COR-L47 (cell line): Measurements from ENCODE around the gene SSC4D.
"Not testable (repeated sequence)": the region's sequence is repeated elsewhere in the genome, so short reads cannot be mapped to it uniquely, and the experiment has no call there.

Experiments used
- DNase-seq: peaks from one replicate; lab custom pipeline; 2025; lab: John Stamatoyannopoulos, UW

The SSC4D gene

DNA sequence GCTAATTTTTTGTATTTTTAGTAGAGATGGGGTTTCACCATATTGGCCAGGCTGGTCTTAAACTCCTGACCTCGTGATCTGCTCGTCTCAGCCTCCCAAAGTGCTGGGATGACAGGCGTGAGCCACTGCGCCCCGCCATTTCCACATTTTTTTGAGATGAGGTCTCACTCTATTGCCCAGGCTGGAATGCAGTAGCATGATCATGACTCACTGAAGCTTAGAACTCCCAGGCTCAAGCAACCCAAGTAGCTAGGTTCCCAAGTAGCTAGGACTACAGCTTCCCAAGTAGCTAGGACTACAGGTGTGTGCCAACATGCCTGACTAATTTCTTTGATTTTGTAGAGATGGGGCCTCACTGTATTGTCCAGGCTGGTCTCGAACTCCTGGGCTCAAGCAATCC lies 11.6 kb upstream of the SSC4D start:
- not testable (repeated sequence) for DNase-seq

DNA sequence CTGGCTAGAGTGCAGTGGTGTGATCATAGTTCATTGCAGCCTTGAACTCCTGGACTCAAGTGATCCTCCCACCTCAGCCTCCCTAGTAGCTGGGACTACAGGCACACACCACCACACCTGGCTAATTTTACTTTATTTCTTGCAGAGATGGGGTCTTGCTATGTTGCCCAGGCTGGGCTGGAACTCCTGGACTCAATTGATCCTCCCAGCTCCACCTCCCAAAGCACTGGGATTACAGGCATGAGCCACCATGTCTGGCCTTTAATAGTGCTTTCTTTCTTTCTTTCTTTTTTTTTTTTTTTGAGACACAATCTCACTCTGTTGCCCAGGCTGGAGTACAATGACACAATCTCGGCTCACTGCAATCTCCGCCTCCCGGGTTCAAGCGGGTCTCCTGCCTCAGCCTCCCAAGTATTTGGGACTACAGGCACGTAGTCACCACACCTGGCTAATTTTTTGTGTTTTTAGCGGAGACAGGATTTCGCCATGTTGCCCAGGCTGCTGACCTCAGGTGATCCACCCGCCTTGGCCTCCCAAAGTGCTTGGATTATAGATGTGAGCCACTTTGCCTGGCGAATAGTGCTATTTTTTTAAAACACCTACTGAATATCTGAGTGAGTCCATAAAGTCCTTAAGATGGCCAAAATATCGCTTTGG lies 8.3 kb upstream of the SSC4D start:
- DNase-seq: not testable (repeated sequence)

DNA sequence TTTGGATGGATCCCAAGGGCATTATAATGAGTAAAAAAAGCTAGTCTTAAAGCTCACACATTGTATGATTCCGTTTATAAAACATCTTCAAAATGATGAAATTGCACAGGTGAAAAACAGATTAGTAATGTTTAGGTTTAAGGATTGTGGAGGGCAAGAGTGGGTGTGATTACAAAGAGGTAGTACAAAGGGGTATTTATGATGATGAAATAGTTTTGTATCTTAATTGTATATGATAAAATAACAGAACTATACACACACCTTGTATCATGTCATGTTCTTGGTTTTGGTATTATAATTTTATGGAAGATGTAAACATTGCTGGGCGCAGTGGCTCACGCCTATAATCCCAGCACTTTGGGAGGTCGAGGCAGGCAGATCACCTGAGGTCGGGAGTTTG lies 2.8 kb upstream of the SSC4D start:
- DNase-seq: no peak

DNA sequence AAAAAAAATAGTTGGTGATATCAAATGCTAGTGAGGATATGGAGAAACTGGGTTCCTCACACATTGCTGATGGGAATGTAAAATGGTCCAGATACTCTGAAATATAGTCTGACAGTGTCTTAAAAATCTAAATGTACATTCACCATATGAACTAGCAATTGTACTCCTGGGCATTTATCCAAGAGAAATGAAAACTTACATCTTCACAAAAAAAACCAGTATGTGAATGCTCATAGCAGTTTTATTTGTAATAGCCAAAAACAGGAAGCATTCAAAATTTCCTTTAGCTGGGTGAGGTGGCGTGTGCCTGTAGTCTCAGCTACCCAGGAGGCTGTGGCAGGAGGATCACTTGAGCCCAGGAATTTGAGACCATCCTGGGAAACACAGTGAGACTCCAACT lies 2.1 kb upstream of the SSC4D start:
- no peak for DNase-seq

DNA sequence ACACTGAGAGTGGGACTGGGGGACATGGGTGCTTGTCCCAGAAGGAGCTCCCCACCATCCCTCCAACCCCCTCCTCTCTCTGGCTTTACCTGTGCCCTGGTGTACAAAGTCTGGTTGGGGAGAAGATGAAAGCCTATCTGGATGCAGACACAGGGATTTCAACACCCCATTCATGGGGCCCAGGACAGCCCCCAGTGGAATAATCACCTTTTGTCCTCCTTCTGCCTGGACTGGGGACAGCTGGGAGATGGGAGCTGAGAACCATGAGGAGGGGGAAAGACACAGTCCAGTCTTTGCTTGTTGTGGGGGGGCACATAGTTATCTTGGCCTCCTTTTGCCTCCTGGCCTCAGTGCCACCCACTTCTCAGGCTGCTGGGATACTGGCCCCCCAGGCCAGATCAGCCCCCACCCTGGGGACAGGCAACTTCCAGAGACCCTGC lies 1.4 kb downstream of the SSC4D start:
- no peak for DNase-seq

DNA sequence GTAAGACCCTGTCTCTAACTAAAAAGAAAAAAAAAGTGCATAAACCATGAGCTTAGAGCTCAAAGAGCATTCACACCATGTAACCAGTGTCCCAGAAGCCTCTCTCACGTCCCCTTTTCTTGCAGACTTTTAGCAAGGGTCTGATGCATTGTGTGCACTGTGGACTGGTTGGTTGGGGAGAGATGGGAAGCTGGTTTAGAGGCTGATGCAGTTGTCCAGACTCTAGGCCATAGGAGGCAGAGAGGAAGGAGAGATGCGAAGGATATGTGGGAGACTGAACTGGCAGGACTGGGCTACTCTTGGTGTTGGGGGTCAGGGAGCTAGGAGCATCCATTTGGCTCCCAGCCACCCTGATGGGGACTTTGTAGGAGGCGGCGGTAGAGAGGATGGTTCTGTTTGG lies 1.8 kb downstream of the SSC4D start:
- DNase-seq: no peak

DNA sequence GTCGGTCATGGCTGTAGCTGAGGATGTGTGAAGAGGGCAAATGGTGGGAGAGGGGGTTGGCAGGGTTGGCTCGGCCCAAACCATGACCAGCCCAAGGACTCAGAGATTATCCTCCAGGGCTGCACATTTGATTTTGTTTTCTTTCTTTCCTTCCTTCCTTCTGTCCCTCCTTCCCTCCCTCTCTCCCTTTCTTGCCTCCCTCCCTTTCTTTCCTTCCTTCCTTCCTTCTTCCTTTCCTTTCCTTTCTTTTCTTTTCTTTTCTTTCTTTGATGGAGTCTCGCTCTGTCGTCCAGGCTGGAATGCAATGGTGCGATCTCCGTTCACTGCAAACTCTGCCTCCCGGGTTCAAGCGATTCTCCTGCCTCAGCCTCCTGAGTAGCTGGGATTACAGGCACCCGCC lies 3.8 kb downstream of the SSC4D start:
- DNase-seq: no peak

DNA sequence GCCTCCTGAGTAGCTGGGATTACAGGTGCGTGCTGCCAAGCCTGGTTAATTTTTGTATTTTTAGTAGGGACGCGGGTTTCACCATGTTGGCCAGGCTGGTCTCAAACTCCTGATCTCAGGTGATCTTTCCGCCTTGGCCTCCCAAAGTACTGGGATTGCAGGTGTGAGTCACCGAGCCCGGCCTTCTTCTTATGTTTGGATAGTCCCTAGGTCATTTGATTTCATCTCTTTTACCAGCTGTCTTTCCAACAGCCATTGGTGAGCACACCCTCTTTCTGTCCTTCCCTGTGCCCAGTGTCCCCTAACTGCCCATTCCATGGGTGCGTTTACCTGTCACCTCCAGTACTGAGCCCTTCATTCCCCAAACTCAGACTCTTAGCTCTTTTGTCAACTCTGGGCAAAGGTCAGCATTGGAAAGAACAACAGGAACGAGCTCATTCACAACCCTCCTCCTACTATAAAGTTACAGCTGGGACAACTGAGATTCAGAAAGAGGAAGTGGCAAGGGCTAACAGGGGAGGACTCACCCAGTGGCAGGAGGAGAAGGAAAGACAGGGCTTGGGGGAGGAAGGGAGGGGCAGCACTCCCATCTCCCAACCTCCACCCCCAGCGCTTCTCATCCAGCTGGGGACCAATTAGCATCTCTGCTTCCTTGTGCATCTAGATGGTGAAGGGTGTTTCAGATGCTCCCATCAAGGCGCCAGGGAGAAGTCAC lies 5.6 kb downstream of the SSC4D start:
- no peak for DNase-seq

DNA sequence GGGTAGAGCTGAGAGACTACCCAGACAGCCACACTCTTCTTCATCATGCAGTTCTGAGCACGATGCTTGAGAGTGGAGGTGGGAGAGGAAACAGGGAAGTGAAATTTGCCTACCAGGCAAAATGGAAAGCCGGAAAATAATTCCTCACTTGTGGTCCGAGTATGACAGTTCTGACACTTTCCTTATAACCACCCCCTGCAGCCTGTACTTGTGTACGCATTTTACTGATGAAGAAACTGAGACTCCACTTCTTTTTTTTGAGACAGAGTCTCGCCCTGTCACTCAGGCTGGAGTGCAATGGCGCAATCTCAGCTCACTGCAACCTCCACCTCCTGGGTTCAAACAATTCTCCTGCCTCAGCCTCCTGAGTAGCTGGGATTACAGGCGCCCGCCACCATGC lies 6.4 kb downstream of the SSC4D start:
- not testable (repeated sequence) for DNase-seq

DNA sequence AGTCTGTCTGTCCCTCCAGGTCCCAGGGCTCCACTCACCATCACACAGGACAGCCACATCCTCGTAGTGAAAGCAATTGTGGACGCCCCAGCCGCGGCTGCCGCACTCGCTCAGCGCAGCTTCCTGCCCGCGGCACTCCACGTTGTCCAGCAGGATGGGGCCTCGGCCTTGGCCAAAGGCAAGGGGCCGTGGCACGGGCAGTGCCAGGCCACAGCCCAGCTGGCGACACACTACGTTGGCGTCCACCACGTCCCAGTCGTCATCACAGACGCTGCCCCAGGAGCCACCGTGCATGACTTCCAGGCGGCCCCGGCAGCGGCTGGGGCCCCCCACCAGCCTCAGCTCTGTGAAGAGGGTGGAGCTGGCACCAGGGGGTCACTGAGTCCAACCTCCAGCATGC lies 9.2 kb downstream of the SSC4D start:
- DNase-seq: no peak

DNA sequence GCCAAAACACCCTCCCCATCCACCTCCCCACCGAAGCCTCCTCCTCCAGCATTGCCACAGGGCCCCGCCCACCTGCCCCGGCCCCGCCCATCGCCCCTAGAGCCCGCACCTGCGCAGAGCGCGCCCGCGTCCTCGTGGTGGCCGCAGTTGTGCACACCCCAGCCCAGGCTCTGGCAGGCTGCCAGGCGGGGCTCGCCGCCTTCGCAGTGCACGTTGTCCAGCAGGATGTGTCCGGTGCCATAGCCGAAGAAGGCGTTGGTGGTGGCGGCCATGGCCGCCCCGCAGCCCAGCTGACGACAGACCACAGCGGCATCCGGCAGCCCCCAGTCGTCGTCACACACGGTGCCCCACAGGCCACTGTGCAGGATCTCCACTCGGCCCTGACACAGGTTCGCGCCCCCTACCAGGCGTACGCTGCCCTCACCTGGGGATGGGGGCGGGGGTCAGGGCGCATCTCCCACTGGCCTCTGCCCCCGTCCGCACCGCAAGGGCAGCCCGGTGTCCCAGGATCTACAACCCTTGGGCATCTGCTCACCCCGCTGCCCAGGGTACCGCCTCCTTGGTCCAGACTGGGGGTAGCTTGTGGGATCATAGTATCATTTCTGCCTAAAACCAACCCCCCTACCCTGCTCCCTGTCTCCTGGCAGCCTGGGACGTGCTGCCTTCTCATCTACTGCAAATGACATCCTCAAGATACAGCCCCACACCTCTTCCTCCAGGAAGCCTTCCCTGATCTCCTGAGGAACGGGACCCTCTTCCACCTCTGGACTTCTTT lies 11.9 kb downstream of the SSC4D start:
- peak; percentile 61 for DNase-seq

DNA sequence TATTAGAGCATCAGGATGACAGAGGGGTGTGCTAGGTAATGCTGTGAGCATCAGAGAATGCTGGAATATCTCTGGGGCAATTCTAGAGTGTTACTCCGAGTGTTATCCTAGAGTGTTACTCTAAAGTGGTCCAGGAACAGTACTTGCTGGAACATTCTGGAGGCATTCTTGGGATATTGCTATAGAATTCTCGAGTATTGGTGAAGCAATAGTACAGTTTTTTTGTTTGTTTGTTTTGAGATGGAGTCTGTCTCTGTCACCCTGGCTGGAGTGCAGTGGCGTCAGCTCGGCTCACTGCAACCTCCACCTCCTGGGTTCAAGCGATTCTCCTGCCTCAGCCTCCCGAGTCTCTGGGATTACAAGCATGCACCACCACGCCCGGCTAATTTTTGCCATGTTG lies 12.6 kb downstream of the SSC4D start:
- no peak for DNase-seq

DNA sequence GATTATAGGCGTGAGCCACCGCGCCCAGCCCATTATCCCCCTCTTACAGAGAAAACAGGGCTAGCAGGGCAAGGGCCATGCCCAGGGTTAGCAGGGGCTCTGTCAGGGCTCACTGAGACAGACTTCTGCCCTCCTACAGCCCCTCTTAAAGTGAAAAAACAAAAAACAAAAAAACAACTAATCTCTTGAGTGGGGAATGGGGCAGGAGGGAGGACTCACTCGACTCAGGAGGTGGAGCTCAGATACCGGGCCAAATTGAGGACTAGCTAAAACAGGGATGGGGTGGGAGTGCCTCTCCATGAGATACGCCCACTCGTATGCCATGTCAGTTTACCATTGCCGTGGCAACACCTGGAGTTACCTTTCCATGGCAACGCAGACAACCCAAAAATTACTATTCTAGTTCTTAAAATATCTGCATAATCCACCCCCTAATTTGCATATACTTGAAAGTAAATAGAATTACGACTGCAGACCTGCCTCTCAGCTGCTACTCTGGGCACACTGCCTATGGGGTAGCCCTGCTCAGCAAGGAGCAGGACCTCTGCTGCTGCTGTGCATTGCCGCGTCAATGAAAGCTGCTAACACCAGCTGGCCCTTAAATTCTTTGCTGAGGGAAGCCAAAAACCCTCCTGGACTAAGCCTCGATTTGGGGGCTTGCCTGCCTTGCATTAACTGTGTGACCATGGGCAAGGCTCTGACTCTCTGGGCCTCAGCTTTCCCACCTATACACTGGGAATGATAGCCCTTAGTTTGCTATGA lies 13.4 kb downstream of the SSC4D start:
- DNase-seq: no peak

DNA sequence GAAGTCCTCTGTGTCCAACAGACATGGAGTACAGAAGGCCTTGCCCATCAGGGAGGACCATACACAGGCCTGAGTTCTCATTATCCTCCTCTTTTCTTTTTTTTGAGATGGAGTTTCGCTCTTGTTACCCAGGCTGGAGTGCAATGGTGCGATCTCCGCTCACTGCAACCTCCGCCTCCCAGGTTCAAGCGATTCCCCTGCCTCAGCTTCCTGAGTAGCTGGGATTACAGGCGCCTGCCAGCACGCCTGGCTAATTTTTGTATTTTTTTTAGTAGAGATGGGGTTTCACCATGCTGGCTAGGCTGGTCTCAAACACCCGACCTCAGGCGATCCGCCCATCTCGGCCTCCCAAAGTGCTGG lies 13.9 kb downstream of the SSC4D start:
- DNase-seq: not testable (repeated sequence)

DNA sequence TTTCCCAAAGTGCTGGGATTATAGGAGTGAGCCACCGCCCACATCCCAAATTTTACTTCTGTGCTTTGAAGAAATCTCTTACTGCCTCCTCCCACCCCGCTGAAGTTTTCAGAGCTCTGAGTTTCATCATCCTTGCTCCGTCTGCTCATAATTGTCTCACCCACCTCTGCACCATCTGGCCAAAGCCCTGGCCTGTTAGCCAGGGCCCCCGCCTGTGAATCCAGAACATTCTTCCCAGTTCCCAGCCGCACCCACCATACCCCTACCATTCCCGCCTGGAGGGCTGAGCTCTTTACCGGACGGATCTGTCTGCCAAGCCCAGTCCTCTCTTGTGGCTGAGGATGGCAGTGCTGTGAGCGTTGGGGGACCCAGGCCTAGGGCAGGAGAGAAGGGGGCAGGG lies 14.5 kb downstream of the SSC4D start:
- DNase-seq: no peak

DNA sequence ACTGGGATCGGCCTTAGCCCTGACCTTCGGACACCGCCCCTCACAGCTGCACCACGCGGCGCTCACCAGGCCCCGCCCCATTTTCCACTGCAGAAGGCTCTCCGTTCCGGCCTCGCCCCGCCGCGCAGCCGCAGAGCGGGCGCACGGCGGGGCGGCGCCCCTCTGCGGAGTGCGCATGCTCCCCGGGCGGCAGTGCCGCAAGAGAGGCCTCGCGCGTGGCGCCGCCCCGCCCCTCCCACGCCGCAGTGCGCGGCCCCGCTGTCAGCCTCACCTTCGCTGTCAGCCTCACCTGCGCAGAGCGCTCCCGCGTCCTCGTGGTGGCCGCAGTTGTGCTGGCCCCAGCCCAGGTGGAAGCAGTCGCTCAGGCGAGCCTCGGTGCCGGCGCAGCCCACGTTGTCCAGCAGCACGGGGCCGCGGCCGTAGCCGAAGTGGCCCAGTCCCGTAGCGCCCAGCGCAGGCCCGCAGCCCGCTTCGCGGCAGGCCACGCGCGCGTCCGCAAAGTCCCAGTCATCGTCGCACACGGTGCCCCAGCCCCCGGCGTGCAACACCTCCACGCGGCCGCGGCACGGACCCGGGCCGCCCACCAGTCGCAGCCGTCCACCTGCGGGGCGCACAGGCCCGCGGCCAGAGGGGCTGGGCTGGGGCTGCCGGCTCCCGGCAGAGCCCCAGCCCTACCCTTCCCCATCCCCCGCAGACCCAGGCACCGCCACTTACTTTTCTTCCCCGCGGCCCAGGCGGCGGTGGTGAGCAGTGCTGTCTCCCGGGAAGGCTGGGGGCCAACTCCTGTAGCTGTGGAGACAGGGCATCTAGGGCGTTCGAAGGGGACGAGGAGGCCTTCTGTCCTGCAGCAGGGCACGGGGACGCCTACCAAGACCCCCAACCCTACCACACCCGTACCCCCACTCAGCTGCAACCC lies 16.1 kb downstream of the SSC4D start:
- peak; percentile 88 for DNase-seq

DNA sequence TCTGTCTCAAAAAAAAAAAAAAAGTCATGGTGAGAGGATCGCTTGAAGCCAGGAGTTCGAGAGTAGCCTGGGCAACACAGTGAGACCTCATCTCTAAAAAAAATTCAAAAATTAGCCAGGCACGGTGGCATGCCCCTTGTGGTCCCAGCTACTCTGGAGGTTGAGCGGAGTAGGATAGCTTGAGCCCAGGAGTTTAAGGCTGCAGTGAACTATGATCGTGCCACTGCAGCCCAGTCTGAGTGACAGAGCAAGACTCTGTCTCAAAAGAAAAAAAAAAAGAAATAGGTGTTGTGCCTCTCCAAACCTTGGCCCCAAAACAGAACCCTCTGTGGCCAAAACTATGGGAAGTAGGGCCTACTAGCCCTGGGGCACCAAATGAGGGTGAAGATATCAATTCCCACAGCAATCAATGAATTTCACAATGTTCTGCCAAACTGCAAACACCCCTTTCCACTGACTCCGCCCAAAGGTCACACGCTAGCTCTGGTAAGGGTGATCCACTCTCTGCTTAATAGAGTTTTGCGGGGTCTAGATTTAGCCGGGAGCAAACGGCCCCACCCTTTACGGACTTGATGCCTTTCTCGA lies 16.9 kb downstream of the SSC4D start:
- DNase-seq: no peak

DNA sequence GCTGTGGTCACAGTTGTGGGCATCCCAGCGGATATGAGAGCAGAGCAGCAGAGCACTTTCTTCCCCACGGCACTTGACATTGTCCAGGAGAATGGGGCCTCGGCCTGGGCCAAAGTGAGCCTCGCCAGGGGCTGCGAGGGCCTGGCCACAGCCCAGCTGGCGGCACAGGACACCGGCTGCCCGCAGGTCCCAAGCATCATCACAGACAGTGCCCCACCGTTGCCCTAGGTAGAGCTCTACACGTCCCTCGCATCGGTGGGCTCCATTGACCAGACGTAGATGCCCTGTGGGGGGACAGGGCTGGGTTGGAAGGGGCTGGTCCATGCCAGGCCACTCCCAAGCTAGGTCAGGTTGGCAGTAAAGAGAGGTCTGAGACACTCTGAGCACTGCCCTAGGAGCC lies 19.4 kb downstream of the SSC4D start:
- no peak for DNase-seq

DNA sequence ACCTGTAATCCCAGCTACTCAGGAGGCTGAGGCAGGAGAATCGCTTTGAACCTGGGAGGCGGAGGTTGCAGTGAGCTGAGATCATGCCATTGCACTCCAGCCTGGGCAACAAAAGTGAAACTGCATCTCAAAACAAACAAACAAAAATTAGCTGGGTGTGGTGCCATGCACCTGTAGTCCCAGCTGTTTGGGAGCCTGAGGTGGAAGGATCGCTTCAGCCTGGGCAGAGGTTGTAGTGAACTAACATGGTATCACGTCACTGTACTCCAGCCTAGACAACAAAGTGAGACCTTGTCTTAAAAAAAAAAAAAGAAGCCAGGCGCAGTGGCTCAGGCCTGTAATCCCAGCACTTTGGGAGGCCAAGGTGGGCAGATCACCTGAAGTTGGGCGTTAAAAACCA lies 21.7 kb downstream of the SSC4D start:
- not testable (repeated sequence) for DNase-seq

DNA sequence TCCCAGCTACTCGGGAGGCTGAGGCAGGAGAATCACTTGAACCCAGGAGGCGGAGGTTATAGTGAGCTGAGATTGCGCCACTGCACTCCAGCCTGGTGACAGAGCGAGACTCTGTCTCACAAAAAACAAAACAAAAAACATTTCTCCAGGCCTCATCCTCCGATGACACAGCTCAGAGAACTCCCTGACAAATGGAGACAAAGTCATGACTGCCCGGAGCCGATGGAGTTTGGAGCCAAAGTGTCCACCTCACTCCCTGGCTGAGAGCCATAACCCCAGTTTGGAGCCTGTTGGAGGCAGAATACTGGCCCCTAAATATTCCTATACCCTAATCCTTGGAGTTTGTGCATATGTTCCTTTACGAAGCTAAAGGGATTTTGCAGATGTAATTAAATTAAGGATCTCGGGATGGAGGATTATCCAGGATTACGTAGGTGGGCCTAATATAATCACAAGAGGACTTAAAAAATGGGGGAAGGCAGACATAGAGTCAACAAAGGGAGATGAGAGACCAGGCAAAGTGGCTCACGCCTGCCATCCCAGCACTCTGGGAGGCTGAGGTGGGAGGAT lies 22.7 kb downstream of the SSC4D start:
- DNase-seq: no peak
